Measurements from ENCODE around the gene SLC36A3.
A peak's percentile ranks its signal among the peaks of the same experiment; 100 is the strongest.
"Not testable (repeated sequence)": the region's sequence is repeated elsewhere in the genome, so short reads cannot be mapped to it uniquely, and the experiment has no call there.

SLC36A3 gene

GRCh38 chr5:151262532-151262931 lies 41.0 kb downstream of the SLC36A3 start:
- no peak for DNase-seq (ENCODE audit: low read depth, low spot score)

GRCh38 chr5:151259931-151260330 lies 43.6 kb downstream of the SLC36A3 start:
- DNase-seq (ENCODE audit: low read depth, low spot score) = no peak

GRCh38 chr5:151258816-151259215 lies 44.8 kb downstream of the SLC36A3 start:
- DNase-seq (ENCODE audit: low read depth, low spot score) = no peak

- no peak for DNase-seq (ENCODE audit: low read depth, low spot score)
These were observed 45.4 kb downstream of the SLC36A3 start for GRCh38 chr5:151258201-151258611.

GRCh38 chr5:151257731-151258181 lies 45.8 kb downstream of the SLC36A3 start:
- peak; percentile 62 for DNase-seq (ENCODE audit: low read depth, low spot score)

GRCh38 chr5:151255621-151256286 lies 47.8 kb downstream of the SLC36A3 start:
- no peak for DNase-seq (ENCODE audit: low read depth, low spot score)

GRCh38 chr5:151254990-151255389 lies 48.6 kb downstream of the SLC36A3 start:
- DNase-seq (ENCODE audit: low read depth, low spot score) = not testable (repeated sequence)

GRCh38 chr5:151254556-151254955 lies 49.0 kb downstream of the SLC36A3 start:
- DNase-seq (ENCODE audit: low read depth, low spot score) = no peak

GRCh38 chr5:151253605-151253950 lies 50.0 kb downstream of the SLC36A3 start:
- DNase-seq (ENCODE audit: low read depth, low spot score) = no peak

- peak; percentile 100 for DNase-seq (ENCODE audit: low read depth, low spot score)
These were observed 50.6 kb downstream of the SLC36A3 start, which contains the start of gene GM2A for GRCh38 chr5:151252762-151253604. TSS of gene GM2A (plus strand) at chr5:151253185. CDS start at chr5:151253217, 32 bp downstream.

GRCh38 chr5:151251621-151252020 lies 51.9 kb downstream of the SLC36A3 start:
- DNase-seq (ENCODE audit: low read depth, low spot score) = no peak

GRCh38 chr5:151251001-151251551 lies 52.5 kb downstream of the SLC36A3 start:
- no peak for DNase-seq (ENCODE audit: low read depth, low spot score)

- DNase-seq (ENCODE audit: low read depth, low spot score) = peak; percentile 13
These were observed 53.1 kb downstream of the SLC36A3 start for GRCh38 chr5:151250346-151251000.

GRCh38 chr5:151249281-151249680 lies 54.3 kb downstream of the SLC36A3 start:
- DNase-seq (ENCODE audit: low read depth, low spot score) = no peak

- no peak for DNase-seq (ENCODE audit: low read depth, low spot score)
These were observed 54.9 kb downstream of the SLC36A3 start for GRCh38 chr5:151248651-151249050.

GRCh38 chr5:151245680-151246219 lies 57.8 kb downstream of the SLC36A3 start:
- no peak for DNase-seq (ENCODE audit: low read depth, low spot score)

- no peak for DNase-seq (ENCODE audit: low read depth, low spot score)
These were observed 59.4 kb downstream of the SLC36A3 start for GRCh38 chr5:151244206-151244605.

- no peak for DNase-seq (ENCODE audit: low read depth, low spot score)
These were observed 60.0 kb downstream of the SLC36A3 start for GRCh38 chr5:151243564-151243963.

GRCh38 chr5:151243127-151243526 lies 60.4 kb downstream of the SLC36A3 start:
- DNase-seq (ENCODE audit: low read depth, low spot score) = no peak

GRCh38 chr5:151240924-151241635 lies 62.5 kb downstream of the SLC36A3 start:
- DNase-seq (ENCODE audit: low read depth, low spot score) = peak; percentile 90

GRCh38 chr5:151240268-151240835 lies 63.2 kb downstream of the SLC36A3 start:
- DNase-seq (ENCODE audit: low read depth, low spot score) = not testable (repeated sequence)
